GM21737 (cell line): ENCODE results near the gene TBC1D7.
"Not testable (repeated sequence)": the region's sequence is repeated elsewhere in the genome, so short reads cannot be mapped to it uniquely, and the experiment has no call there.

Experiments
- ATAC-seq: cut with Tn5 transposase; IDR thresholded peaks from one replicate; pipeline ENCODE4 v1.9.1; 2021; ENCODE audit warnings: mild to moderate bottlenecking, moderate library complexity; ENCODE audit not compliant: unreplicated experiment

TBC1D7 gene

DNA sequence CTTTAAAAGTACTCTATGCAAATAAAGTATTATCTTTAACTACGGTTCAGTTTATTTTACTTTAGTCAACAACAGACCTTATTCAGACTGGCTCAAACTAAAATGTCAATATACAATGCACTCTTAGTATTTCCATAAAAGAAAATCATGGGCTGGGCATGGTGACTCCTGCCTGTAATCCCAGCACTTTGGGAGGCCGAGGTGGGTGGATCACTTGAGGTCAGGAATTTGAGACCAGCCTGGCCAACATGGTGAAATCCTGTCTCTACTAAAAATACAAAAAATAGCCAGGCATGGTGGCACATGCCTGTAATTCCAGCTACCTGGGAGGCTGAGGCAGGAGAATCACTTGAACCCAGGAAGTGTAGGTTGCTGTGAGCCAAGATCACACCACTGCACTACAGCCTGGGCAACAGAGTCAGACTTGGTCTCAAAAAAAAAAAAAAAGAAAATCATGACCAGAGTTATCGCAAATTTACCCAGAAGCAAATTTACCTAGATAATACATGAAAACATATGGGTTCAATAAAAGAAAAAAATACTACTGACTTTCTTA is 2.2 kb downstream of the TBC1D7 start:
- ATAC-seq: not testable (repeated sequence)

DNA sequence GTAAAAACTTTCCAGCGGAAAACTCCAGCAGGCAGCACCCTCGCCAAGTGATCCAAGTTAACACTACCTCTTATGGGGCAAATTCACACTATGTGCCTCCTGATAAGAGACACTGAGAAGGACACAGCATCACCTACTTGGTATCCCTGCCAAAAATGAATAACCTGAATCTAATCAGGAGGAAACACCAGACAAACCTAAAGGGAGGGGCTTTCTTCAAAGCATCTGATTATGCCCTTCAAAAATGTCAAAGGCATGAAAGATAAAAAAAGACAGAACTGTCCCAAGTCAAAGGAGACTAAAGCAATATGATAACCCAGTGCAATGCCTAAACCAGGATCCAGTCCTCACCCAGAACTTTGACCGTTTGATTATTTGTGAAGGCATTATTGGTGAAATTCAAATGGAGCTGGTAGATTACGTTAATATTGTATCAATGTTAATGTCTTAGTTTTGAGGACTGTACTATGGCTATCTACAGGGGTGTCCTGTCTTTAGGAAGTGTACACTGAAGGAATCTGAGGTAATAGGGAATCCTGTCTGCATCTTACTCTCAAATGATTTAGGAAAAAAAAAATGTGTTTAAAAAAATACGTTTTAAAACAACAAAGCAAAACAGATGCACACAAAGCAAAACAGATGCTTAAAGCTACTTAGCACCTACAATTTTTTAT is 8.3 kb downstream of the TBC1D7 start:
- no peak for ATAC-seq

- no peak for ATAC-seq
Observed at GRCh38 chr6:13318821-13319220, 9.5 kb downstream of the TBC1D7 start.

DNA sequence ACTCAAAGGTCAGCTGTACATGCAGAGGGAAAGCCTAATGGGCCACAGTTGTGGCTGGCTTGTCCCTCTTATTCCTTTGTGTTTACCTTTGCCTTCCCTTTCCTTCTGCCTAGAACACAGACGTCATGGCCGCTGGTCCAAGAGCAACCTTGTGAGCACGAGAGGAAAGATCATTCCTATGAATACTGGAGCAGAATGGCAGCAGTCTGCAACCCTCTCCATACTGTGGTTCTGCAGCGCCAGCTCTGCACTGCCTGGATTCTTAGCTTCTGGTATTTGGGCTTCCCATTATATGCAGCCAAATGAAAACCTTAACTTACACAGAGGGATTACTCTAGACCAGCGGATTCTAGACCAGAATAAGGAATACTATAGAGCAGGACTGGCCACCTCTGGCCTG is 12.4 kb downstream of the TBC1D7 start:
- no peak for ATAC-seq

DNA sequence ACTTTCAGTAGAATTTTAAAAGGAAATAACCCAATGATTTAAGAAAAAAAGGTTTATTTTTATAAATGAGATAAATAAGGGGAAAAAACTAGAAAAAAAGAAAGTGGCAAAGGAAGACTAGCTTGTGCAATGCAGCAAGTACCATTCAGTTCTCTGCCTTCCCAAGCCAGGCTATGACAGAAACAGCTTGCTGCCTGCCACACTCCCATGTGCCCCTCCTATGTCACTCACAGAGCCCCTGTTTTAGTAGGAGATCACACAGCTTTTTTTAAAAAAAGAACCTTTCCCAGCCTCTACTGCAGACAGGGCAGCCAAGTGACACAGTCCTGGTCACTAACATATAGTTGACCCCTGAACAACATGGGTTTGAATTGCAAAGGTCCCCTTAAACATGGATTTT is 13.5 kb downstream of the TBC1D7 start:
- no peak for ATAC-seq

- ATAC-seq: no peak
Observed at GRCh38 chr6:13311155-13311554, 17.2 kb downstream of the TBC1D7 start.

DNA sequence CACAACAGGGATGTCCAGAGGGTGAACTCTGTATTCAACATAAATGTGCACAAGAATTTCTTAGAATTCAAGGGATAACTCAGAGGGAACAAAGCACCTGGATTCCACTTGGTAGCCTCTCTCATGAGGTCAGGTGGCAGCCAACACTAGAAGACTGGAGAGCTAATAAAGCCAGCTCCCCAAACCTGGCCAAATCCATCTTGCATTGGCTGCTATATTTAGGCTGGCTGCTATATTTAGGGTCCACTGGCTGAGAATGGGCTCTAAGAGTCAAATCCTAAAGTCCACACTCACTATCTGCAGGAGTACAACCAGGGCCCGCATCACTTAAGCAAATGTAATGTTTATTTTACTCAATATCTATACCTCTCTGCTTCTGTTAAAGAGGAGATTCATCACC is 20.0 kb downstream of the TBC1D7 start:
- no peak for ATAC-seq

DNA sequence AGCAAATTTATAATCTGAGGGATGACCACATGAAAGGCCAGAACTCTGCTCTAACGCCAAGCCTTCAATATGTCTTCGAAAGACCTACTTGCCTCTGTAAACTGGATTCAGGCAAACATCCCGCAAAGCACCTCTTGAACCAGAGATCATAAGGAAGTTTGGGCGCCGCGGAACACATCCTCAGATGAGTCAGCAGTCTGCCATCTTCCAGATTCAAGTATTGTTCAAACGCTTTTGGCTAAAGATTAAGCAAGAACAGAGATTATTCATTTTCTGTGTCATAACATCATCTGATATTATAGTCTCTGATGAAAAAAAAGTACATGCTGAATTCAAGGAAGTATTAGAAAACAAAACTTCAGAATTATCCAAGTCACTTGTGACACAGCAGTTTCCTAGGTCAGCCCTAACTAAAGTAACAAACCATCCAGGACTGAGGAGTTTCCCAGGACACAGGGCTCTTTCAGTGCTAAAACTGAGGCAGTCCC is 20.8 kb downstream of the TBC1D7 start:
- no peak for ATAC-seq

DNA sequence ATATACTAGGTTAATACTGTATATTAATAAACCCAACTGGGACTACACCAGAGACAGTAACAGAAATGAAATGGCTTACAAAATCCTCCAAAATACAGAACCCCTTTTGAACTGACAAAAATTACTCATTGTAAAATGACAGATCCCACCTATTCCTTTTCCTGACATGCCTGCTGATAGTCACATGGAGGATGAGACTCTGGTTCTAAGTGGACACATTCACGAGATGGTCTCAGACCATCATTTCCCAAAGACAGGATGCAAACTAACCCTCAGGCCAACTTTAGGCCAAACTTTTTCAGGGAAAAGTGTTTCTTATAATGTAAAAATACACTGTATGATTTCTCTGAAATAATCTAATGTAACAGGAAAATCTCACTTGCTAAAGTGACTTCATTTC is 22.5 kb downstream of the TBC1D7 start:
- no peak for ATAC-seq

- no peak for ATAC-seq
Observed at GRCh38 chr6:13305288-13305687, 23.0 kb downstream of the TBC1D7 start.

GRCh38 chr6:13304580-13305260 is 23.6 kb downstream of the TBC1D7 start:
- peak; percentile 32 for ATAC-seq

GRCh38 chr6:13304101-13304500 is 24.2 kb downstream of the TBC1D7 start:
- no peak for ATAC-seq

GRCh38 chr6:13303668-13304017 is 24.7 kb downstream of the TBC1D7 start:
- ATAC-seq: peak; percentile 48

DNA sequence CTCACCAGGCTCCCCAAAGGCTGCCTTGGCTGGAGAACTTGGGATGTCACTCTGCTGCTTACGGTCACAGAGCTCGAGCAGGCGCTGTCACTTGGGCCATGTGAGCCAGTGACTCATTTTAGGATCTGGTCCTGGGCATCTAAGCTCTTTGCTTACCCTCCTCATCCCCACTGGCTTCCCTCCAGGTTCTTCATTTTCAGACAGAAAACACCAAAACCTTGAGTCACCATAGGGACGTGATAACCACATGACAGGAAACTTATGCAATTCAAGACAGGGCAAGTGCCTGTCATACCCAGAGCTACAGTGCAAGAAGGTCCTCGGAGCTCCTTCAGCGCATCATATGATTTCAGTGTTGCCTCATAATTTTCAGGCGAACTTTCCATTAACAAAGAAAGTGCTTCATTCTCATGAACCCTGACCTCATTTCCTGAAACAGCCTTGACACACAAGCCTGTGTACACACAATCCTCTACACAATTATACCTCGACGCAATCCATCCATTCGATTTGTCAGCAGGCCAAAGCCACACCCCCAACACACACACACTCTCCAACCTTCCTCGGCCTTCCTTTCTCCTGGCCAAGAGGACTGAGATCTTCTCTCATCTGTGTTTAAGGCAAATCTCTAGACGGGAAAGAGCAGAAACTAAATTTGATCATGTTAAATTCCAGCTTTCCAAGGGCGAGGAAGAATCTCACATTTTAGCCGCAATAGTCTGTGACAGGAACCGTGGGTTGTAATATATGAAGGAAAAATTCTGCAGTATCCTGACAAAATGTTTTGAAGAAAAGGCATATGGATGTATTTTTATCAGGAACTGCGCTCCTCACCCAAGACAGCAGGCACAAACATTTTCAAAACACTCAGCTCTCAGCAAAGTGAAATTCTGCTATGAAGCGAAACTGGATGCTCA is 25.3 kb downstream of the TBC1D7 start:
- peak; percentile 71 for ATAC-seq

DNA sequence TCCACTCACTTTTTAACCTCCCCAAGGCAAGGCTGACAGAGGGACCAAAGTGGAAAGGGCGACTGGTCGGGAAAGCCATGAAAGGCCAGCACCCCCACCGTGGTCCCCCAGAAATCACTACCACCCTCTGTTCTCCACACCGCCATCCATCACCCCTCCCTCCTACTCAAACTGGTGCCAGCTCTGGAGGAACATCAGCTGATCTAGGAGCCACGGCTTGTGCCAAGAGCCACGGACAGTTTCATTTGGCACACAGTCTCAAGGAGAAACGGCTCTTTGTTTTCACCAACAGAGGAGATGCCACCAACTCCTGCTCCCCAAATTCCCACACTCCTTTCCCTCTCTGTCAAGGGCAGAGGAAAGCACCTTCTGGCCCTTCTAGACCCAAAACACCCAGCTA is 26.0 kb downstream of the TBC1D7 start:
- no peak for ATAC-seq

GRCh38 chr6:13300643-13301590 is 27.4 kb downstream of the TBC1D7 start:
- no peak for ATAC-seq

DNA sequence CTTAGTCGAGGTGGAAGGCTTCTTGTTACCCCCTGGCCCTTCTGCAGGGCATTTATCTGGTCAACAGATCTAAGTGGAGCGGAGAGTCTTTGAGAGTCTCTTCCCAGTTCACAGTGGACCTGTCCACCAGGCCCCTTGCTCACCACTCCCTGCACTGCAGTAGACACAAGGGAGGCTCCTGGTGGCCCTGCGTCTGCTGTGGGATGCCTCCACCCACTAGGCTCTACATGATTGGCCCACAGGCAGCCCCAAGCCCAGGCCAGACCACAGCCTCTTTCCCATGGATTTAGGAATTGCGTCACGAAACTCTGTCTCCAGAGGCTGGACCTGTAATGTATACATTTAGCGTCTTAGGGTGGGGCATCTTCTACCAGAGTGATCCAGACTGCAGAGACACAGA is 28.4 kb downstream of the TBC1D7 start:
- no peak for ATAC-seq

- no peak for ATAC-seq
Observed at GRCh38 chr6:13299403-13299821, 28.9 kb downstream of the TBC1D7 start.

GRCh38 chr6:13298446-13298845 is 29.9 kb downstream of the TBC1D7 start:
- no peak for ATAC-seq

- ATAC-seq: no peak
Observed at GRCh38 chr6:13297391-13297790, 30.9 kb downstream of the TBC1D7 start.
